HG02852 (cell line): Measurements from ENCODE around the gene ALDH1A1.

Experiments used
- ATAC-seq: cut with Tn5 transposase; IDR thresholded peaks from one replicate; pipeline ENCODE4 v1.9.1; 2021; ENCODE audit warnings: mild to moderate bottlenecking, moderate library complexity; ENCODE audit not compliant: unreplicated experiment

ALDH1A1 gene

GRCh38 chr9:72952914-72953313, at the start of gene ALDH1A1:
Gene ALDH1A1 (minus strand): TSS chr9:72953053. CDS start chr9:72953000, 53 bp downstream.
- no peak for ATAC-seq

GRCh38 chr9:73001860-73002259, 49.0 kb upstream of the ALDH1A1 start:
- ATAC-seq: no peak

- no peak for ATAC-seq
Measured at GRCh38 chr9:72998363-72998762, 45.5 kb upstream of the ALDH1A1 start.

GRCh38 chr9:72997387-72997995, 44.6 kb upstream of the ALDH1A1 start:
- no peak for ATAC-seq

DNA sequence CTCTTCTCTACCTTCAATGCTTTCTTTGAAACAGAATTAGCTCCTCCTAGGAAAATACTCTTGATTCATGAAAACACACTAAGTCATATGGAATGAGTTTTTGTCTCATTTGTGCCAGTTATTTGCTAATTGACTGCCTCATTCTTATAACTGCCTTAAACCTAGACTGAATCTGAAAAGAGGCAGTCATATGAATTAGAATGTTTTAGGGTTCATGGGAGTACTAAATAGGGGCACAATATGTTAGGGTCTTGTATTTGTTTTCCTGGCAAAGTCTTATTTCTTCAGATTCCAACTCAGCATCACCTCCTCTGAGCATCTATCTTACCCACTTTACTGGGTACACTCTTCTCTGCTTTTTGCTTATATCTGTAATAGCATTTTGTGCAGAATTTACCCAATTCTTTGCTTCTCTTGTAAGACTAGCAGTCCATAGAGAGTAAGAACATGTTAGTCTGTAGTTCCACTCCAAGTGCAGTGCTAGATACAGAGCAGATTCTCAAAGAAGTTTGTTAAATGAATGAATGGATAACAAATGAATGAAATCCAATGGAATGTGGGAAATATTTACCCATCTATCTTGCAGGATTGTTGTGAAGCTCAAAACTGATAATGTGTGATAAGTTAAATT, 43.9 kb upstream of the ALDH1A1 start:
- no peak for ATAC-seq

- no peak for ATAC-seq
Measured at GRCh38 chr9:72996114-72996513, 43.3 kb upstream of the ALDH1A1 start.

- ATAC-seq: no peak
Measured at GRCh38 chr9:72995131-72996024, 42.5 kb upstream of the ALDH1A1 start.

- ATAC-seq: no peak
Measured at GRCh38 chr9:72991772-72992171, 38.9 kb upstream of the ALDH1A1 start.

- no peak for ATAC-seq
Measured at GRCh38 chr9:72990397-72991182, 37.7 kb upstream of the ALDH1A1 start.

- no peak for ATAC-seq
Measured at GRCh38 chr9:72986522-72987116, 33.8 kb upstream of the ALDH1A1 start.

GRCh38 chr9:72985746-72986145, 32.9 kb upstream of the ALDH1A1 start:
- ATAC-seq: no peak

GRCh38 chr9:72984991-72985390, 32.1 kb upstream of the ALDH1A1 start:
- no peak for ATAC-seq

- ATAC-seq: no peak
Measured at GRCh38 chr9:72984226-72984947, 31.5 kb upstream of the ALDH1A1 start.

DNA sequence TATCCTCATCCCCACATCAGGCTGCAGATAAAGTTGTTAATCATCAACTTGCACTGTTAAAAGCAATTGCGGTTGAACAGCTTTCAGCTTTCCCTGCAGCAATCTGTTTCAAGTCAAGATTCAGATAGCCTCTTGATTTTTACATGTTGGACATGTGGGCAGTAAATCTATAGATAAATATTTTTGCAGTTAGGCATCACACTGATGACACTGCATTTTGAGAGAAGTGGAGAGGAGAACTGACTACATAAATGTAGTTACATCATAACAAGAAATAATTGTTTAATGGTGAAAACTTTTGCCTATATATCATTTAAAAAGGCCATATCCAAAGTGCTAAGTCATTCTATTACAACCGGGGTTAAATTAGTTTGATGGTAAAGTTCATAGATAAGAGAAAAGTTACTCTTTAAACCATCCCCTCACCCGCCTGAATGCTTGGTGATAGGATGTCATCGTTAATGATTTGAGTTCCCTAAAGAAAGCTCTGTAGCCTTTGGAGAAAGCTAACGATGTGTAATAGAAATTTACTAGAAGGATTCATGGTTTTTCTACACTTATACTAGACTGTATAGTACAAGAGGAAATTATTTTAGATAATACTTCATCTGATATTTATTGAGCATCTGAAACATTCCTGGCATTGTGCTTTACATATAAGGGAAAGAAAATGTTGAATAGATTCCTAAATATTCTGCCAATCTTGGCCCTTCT, 30.8 kb upstream of the ALDH1A1 start:
- ATAC-seq: no peak

- ATAC-seq: no peak
Measured at GRCh38 chr9:72983056-72983455, 30.2 kb upstream of the ALDH1A1 start.

DNA sequence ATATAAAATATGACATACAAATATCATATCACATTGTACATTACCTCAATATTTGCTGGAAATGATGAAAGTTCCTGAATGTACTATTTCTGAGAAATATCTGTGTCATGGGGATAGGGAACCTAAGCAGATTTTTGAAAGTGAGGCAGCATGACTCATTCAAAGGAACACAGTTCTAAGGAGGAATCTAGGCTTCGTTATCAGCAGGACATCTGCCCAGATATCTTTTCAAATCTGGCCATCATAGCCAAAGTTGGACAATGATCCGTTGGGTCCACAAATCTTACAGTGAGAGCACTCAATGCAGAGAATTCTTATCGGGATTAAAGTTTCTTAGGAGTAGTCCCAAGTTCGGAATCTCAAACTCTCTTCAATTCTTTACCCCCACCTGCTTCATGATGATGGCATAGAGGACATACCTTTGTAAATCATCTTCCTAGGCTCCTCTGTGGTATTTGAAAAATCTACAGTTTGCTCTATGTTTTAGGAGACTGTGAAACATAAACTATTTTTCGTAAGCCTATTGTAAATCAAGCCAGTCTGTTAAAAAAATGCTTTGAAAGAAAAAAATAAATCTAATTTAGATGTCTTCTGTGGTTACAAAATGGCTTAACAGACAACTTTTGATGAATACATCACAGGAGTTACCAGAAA, 29.4 kb upstream of the ALDH1A1 start:
- no peak for ATAC-seq

GRCh38 chr9:72981433-72981832, 28.6 kb upstream of the ALDH1A1 start:
- no peak for ATAC-seq

DNA sequence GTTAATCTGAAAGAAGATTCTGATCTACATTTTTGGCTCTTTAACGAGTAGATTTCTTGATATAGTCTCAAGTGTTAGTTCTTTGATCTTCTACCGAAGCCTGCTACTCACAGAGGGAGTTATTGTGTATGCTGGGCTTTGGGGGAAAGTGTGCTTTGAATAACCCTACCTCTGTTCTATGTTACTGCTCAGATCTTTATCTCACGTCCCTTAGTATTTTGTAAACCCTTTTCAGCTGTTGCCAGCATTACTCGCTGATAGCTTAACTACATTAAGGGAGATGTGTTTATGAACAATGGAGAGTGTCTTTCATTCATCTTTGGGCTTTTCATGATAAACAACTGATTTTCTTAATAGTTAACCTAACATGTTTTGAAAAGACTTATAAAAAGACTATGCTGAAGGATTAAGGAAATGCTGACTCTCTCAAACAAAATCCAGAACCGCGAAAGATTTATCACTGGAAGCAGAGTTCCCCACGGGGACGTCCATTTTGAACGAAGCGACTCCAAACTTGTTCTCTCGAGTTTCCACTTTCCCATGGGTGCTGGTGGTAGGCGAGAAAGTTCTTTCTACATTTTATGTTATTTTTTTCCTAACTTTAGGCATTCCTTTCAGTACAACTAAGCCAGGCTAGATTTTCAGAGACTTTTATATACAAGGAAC, 27.9 kb upstream of the ALDH1A1 start:
- no peak for ATAC-seq
